Caco-2 (cell line): ENCODE data around the gene KDM4C. TPM values are rescaled to one million over a fixed set of nuclear protein-coding genes. Genes with fewer than 3 reads are reported as not detected.

ENCODE experiments used
- BruUV-seq: library from RNA; stranded (reverse); fragments of 400-500 nt; replicated peaks from 2 replicates; lab custom pipeline; 2021; lab: Mats Ljungman, UMichigan
- CTCF ChIA-PET: fragments of 300-600 bp; sonication (Branson Sonifier 250); formaldehyde crosslinking; loops from one replicate; lab custom pipeline; 2022; ENCODE audit warnings: antibody characterized with exemption; lab: Charles Lee
- POLR2A ChIA-PET: fragments of 300-600 bp; sonication (Branson Sonifier 250); formaldehyde crosslinking; loops from one replicate; lab custom pipeline; 2022; ENCODE audit warnings: antibody characterized with exemption; lab: Charles Lee
- DNase-seq, 2 experiments: peaks; one replicate each; pipeline versions ENCODE4 v3.0.0 to v3.0.0-alpha.2; 2020 to 2022
- H3K27me3 ChIP-seq: replicated peaks from 2 replicates; pipeline ENCODE4 v1.6.0; 2011; ENCODE audit warnings: low read length; ENCODE audit not compliant: control insufficient read depth, insufficient read depth
- H3K36me3 ChIP-seq: 2 replicates; pipeline ENCODE4 v1.5.1; 2011; ENCODE audit warnings: low read length; ENCODE audit not compliant: control insufficient read depth, insufficient read depth
- H3K4me1 ChIP-seq: fragments of 250-450 bp; sonication (Bioruptor Pico); 2 replicates; pipeline ENCODE4 v1.5.1; 2020; ENCODE audit warnings: mild to moderate bottlenecking
- H3K4me3 ChIP-seq: 2 replicates; pipeline ENCODE4 v1.5.1; 2011; ENCODE audit warnings: low read depth, mild to moderate bottlenecking, control low read depth, low read length
- H3K9me3 ChIP-seq: fragments of 250-450 bp; sonication (Bioruptor Pico); 2 replicates; pipeline ENCODE4 v1.5.1; 2020; ENCODE audit warnings: mild to moderate bottlenecking, moderate library complexity
- H3K27ac Mint-ChIP-seq: one replicate; pipeline ENCODE4 v1.8.0; 2022; ENCODE audit warnings: mixed read lengths; ENCODE audit not compliant: unreplicated experiment
- H3K27me3 Mint-ChIP-seq: one replicate; pipeline ENCODE4 v1.8.0; 2022; ENCODE audit warnings: mixed read lengths; ENCODE audit not compliant: insufficient read depth, unreplicated experiment
- H3K36me3 Mint-ChIP-seq: one replicate; pipeline ENCODE4 v1.8.0; 2022; ENCODE audit warnings: mild to moderate bottlenecking, mixed read lengths; ENCODE audit not compliant: insufficient read depth, unreplicated experiment
- H3K4me1 Mint-ChIP-seq: one replicate; pipeline ENCODE4 v1.8.0; 2022; ENCODE audit warnings: low read depth, mixed read lengths; ENCODE audit not compliant: unreplicated experiment
- H3K4me3 Mint-ChIP-seq: one replicate; pipeline ENCODE4 v1.8.0; 2022; ENCODE audit warnings: mild to moderate bottlenecking, moderate library complexity, mixed read lengths; ENCODE audit not compliant: unreplicated experiment
- H3K9me3 Mint-ChIP-seq: one replicate; pipeline ENCODE4 v1.8.0; 2022; ENCODE audit warnings: mixed read lengths; ENCODE audit not compliant: unreplicated experiment
- CTCF ChIP-seq, 2 experiments: fragments of 200-600 bp in 1 of 2; IDR thresholded peaks; 1 replicate in 1 of 2; 2 replicates in 1 of 2; pipeline versions ENCODE4 v1.5.1 to v1.8.0; 2011 to 2022; ENCODE audit warnings: antibody characterized with exemption in 1 of 2, control low read depth in 1 of 2, inconsistent platforms in 1 of 2, low read depth in 1 of 2, low read length in 1 of 2, mild to moderate bottlenecking in 1 of 2, moderate library complexity in 1 of 2; ENCODE audit not compliant: insufficient read depth in 1 of 2, severe bottlenecking in 1 of 2, unreplicated experiment in 1 of 2
- intact Hi-C: fragments of 100-400 bp; cut with micrococcal nuclease; formaldehyde crosslinking; loops from one replicate; pipeline ENCODE4 v1.10.0; 2022; ENCODE audit not compliant: unreplicated experiment
- total RNA-seq: library from RNA; stranded (reverse); gene quantifications from 2 replicates; pipeline ENCODE4 v1.2.3, GENCODE V29; 2022

KDM4C gene
- total RNA-seq, 1 experiment from 2014 or later = 40.3 TPM

GRCh38 chr9:6943293-6943692 is 185.5 kb downstream of the KDM4C start:
- Histone ChIP-seq H3K27me3 (no peaks in the 10 kb centered on the region), H3K4me3 (no peak overlapping the region), H3K36me3 (no peaks in the 10 kb centered on the region), H3K4me1 (no peaks in the 10 kb centered on the region), H3K9me3 (no peaks in the 10 kb centered on the region)
- Mint-ChIP-seq H3K27me3 (no peaks in the 10 kb centered on the region), H3K4me3 (no peak overlapping the region), H3K4me1 (peaks cover 7% of the 10 kb centered on the region), H3K36me3 (peaks cover 16% of the 10 kb centered on the region), H3K27ac (no peak overlapping the region), H3K9me3 (no peaks in the 10 kb centered on the region)
- BruUV-seq = no TSS peak
- no peak for DNase-seq
- ChIA-PET POLR2A (no interaction called here), CTCF (no interaction called here)
- TF ChIP-seq CTCF (IDR thresholded peaks at IDR 0.05; ENCODE audit: insufficient read depth in 1 of 2, low read depth in 1 of 2, low read length in 1 of 2, severe bottlenecking in 1 of 2, unreplicated experiment in 1 of 2) = no peak
- intact Hi-C loops = no loop called here

GRCh38 chr9:6944093-6944551 is 186.3 kb downstream of the KDM4C start:
- Mint-ChIP-seq H3K4me1 (peaks cover 7% of the 10 kb centered on the region), H3K27me3 (no peaks in the 10 kb centered on the region), H3K36me3 (peaks cover 13% of the 10 kb centered on the region), H3K27ac (no peak overlapping the region), H3K9me3 (no peaks in the 10 kb centered on the region), H3K4me3 (no peak overlapping the region)
- TF ChIP-seq CTCF (IDR thresholded peaks at IDR 0.05; ENCODE audit: insufficient read depth in 1 of 2, low read depth in 1 of 2, low read length in 1 of 2, severe bottlenecking in 1 of 2, unreplicated experiment in 1 of 2) = no peak
- BruUV-seq = no TSS peak
- Histone ChIP-seq H3K9me3 (no peaks in the 10 kb centered on the region), H3K4me3 (no peak overlapping the region), H3K36me3 (no peaks in the 10 kb centered on the region), H3K4me1 (no peaks in the 10 kb centered on the region), H3K27me3 (no peaks in the 10 kb centered on the region)
- CTCF ChIA-PET = no interaction called here
- DNase-seq = no peak
- intact Hi-C loops = no loop called here
- POLR2A ChIA-PET = no interaction called here

- Histone ChIP-seq H3K4me3 (no peak overlapping the region), H3K9me3 (no peaks in the 10 kb centered on the region), H3K4me1 (no peaks in the 10 kb centered on the region), H3K36me3 (no peaks in the 10 kb centered on the region), H3K27me3 (no peaks in the 10 kb centered on the region)
- intact Hi-C loops = no loop called here
- Mint-ChIP-seq H3K9me3 (no peaks in the 10 kb centered on the region), H3K27me3 (no peaks in the 10 kb centered on the region), H3K36me3 (peaks cover 18% of the 10 kb centered on the region), H3K4me3 (no peak overlapping the region), H3K4me1 (peaks cover 7% of the 10 kb centered on the region), H3K27ac (no peak overlapping the region)
- no peak for DNase-seq
- POLR2A ChIA-PET = no interaction called here
- no peak for TF ChIP-seq CTCF (IDR thresholded peaks at IDR 0.05; ENCODE audit: insufficient read depth in 1 of 2, low read depth in 1 of 2, low read length in 1 of 2, severe bottlenecking in 1 of 2, unreplicated experiment in 1 of 2)
- BruUV-seq = no TSS peak
- CTCF ChIA-PET = no interaction called here
Measured at GRCh38 chr9:6944896-6945295, 187.1 kb downstream of the KDM4C start.
